ENCODE data around the gene ZNF652. TPM values are rescaled to one million over a fixed set of nuclear protein-coding genes. Genes with fewer than 3 reads are reported as not detected.

ZNF652 gene
- polyA plus RNA-seq, 1 donor from 2014 or later: 26.7 TPM

- Histone ChIP-seq H2AFZ (ENCODE audit: low read depth, low read length) (no peak overlapping the region), H3K9me2 (ENCODE audit: insufficient read depth, low read length) (no peaks in the 10 kb centered on the region), H3K27me3 (ENCODE audit: insufficient read depth, low read depth, low read length) (no peaks in the 10 kb centered on the region), H3K4me3 (ENCODE audit: low read length) (no peak overlapping the region), H3K9ac (ENCODE audit: low read length) (no peak overlapping the region), H3K36me3 (ENCODE audit: insufficient read depth, low read length) (peaks cover 9% of the 10 kb centered on the region), H3K79me2 (replicated peaks; ENCODE audit: insufficient read depth, low read length) (no peaks in the 10 kb centered on the region), H4K20me1 (ENCODE audit: insufficient read depth) (no peaks in the 10 kb centered on the region), H3F3A (ENCODE audit: insufficient read depth, low read length, poor library complexity, severe bottlenecking) (no peaks in the 10 kb centered on the region), H3K4me2 (ENCODE audit: low read length) (no peak overlapping the region), H3K9me3 (ENCODE audit: low read length) (no peaks in the 10 kb centered on the region), H3K27ac (ENCODE audit: low read length) (no peak overlapping the region)
- TF ChIP-seq EP300 (conservative IDR thresholded peaks at IDR 0.05; ENCODE audit: poor library complexity, severe bottlenecking): no peak
- TF ChIP-seq REST (IDR thresholded peaks at IDR 0.05; ENCODE audit: borderline replicate concordance): no peak
- no peak for TF ChIP-seq TAF1 (IDR thresholded peaks at IDR 0.05; ENCODE audit: low read depth)
- no peak for TF ChIP-seq SMC3 (conservative IDR thresholded peaks at IDR 0.05; ENCODE audit: poor library complexity)
- no peak for TF ChIP-seq CTCF (IDR thresholded peaks at IDR 0.05; ENCODE audit: poor library complexity, severe bottlenecking)
- no peak for TF ChIP-seq POLR2AphosphoS5 (IDR thresholded peaks at IDR 0.05)
- TF ChIP-seq EZH2 (IDR thresholded peaks at IDR 0.05; ENCODE audit: borderline replicate concordance, insufficient read depth, low read length, poor library complexity, severe bottlenecking): no peak
- TF ChIP-seq RAD21 (conservative IDR thresholded peaks at IDR 0.05): no peak
- TF ChIP-seq MXI1 (conservative IDR thresholded peaks at IDR 0.05; ENCODE audit: poor library complexity, severe bottlenecking): no peak
Observed at GRCh38 chr17:49404906-49405305, 42.9 kb upstream of the ZNF652 start.

GRCh38 chr17:49404361-49404760, 42.3 kb upstream of the ZNF652 start:
- Histone ChIP-seq H3K9me2 (ENCODE audit: insufficient read depth, low read length) (no peaks in the 10 kb centered on the region), H3K36me3 (ENCODE audit: insufficient read depth, low read length) (peaks cover 9% of the 10 kb centered on the region), H3K9ac (ENCODE audit: low read length) (no peak overlapping the region), H3K4me2 (ENCODE audit: low read length) (no peak overlapping the region), H3F3A (ENCODE audit: insufficient read depth, low read length, poor library complexity, severe bottlenecking) (no peaks in the 10 kb centered on the region), H3K27ac (ENCODE audit: low read length) (no peak overlapping the region), H3K27me3 (ENCODE audit: insufficient read depth, low read depth, low read length) (no peaks in the 10 kb centered on the region), H2AFZ (ENCODE audit: low read depth, low read length) (no peak overlapping the region), H3K79me2 (replicated peaks; ENCODE audit: insufficient read depth, low read length) (no peaks in the 10 kb centered on the region), H4K20me1 (ENCODE audit: insufficient read depth) (no peaks in the 10 kb centered on the region), H3K4me3 (ENCODE audit: low read length) (no peak overlapping the region), H3K9me3 (ENCODE audit: low read length) (no peaks in the 10 kb centered on the region)
- TF ChIP-seq TAF1 (IDR thresholded peaks at IDR 0.05; ENCODE audit: low read depth) (no peak), CTCF (IDR thresholded peaks at IDR 0.05; ENCODE audit: poor library complexity, severe bottlenecking) (no peak), RAD21 (conservative IDR thresholded peaks at IDR 0.05) (no peak), SMC3 (conservative IDR thresholded peaks at IDR 0.05; ENCODE audit: poor library complexity) (no peak), EZH2 (IDR thresholded peaks at IDR 0.05; ENCODE audit: borderline replicate concordance, insufficient read depth, low read length, poor library complexity, severe bottlenecking) (no peak), MXI1 (conservative IDR thresholded peaks at IDR 0.05; ENCODE audit: poor library complexity, severe bottlenecking) (no peak), EP300 (conservative IDR thresholded peaks at IDR 0.05; ENCODE audit: poor library complexity, severe bottlenecking) (no peak), POLR2AphosphoS5 (IDR thresholded peaks at IDR 0.05) (no peak), REST (IDR thresholded peaks at IDR 0.05; ENCODE audit: borderline replicate concordance) (no peak)

Data from neural cell (in vitro differentiated cells).